NCI-H2107 treated with DMSO at 0.1 percent for 48 hours (cell line): ENCODE results near the gene CDC42BPA.
A peak's percentile ranks its signal among the peaks of the same experiment; 100 is the strongest.
"Not testable (repeated sequence)": the region's sequence is repeated elsewhere in the genome, so short reads cannot be mapped to it uniquely, and the experiment has no call there.

Source experiments
- DNase-seq: peaks from one replicate; lab custom pipeline; 2025; ENCODE audit not compliant: unreplicated experiment; lab: John Stamatoyannopoulos, UW

CDC42BPA gene

DNA sequence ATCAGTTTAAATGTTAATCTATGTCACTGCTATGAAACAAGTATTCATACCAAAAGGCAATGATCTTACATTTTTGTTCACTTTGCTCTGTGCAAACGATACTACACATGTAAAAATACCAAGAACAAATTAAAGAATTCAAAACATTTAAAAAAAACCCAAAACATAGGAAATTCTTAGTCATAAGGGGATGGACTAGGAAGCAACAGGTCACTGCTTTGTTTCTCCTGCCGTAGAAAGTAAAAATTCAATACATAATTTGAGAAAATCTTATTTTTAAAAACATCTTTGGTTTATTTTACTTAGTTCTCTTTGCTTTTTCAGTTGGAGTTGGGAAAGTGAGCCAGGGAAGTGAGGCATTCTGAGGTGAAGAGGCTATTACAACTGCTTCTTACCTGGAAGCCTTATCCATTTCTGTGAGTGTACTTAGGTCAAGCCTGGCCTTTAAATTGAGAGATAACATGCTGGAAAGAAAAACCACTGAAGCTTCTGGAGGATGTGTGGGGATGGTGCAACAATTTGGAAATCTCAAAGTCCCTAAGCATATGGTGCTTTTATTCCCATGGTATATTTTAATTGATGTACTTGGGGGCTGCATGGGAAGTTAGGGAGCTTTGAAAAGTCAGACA lies 183.5 kb downstream of the CDC42BPA start:
- DNase-seq = no peak

DNA sequence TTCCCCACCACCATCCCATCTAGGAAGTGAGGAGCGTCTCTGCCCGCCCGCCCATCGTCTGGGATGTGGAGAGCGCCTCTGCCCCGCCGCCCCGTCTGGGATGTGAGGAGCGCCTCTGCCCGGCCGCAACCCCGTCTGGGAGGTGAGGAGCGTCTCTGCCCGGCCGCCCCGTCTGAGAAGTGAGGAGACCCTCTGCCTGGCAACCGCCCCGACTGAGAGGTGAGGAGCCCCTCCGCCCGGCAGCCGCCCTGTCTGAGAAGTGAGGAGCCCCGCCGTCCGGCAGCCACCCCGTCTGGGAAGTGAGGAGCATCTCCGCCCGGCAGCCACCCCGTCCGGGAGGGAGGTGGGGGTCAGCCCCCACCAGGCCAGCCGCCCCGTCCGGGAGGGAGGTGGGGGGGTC lies 185.6 kb downstream of the CDC42BPA start:
- DNase-seq = not testable (repeated sequence)

- no peak for DNase-seq
These were observed 187.1 kb downstream of the CDC42BPA start for GRCh38 chr1:227131193-227131592.

DNA sequence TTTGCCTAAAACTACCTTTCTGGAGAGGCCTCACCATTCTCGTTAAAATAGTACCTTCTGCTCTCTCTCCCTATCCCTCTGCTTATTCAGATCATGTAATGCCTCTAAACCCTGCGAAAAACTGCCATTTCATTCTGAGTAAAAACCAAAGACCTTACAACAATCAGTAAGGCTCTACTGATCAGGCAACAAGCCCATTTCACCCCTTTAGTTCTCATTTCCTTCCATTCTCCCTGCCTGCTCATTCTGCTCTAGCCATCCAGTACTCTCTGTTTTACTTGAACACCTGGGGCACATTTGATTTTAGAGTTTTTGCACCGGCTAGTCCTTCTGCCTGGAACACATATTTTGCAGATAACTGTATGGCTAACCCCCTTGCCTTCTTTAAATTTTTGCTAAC lies 190.4 kb downstream of the CDC42BPA start:
- DNase-seq = no peak

GRCh38 chr1:227125929-227126545 lies 192.3 kb downstream of the CDC42BPA start:
- peak; percentile 90 for DNase-seq

DNA sequence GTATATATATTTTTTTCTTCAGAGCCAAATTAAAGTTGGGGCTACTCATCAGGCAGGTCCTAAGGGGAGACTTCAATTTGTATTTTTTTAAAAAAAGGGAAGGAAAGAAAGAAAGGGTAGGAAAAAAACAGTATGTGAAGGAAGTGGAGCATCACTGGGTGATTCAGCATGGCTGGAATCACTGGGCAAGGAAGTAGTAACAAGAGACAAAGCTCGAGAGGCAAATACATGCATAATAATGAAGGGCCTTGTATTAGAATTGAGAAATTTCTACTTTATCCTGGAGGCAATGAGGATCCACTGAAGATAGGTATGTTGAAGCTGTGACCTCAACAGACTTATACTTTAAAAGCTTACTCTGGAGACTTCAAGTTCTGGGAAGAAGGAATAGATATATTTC lies 193.8 kb downstream of the CDC42BPA start:
- no peak for DNase-seq

- DNase-seq = peak; percentile 78
These were observed 197.5 kb downstream of the CDC42BPA start for GRCh38 chr1:227120826-227121225.

DNA sequence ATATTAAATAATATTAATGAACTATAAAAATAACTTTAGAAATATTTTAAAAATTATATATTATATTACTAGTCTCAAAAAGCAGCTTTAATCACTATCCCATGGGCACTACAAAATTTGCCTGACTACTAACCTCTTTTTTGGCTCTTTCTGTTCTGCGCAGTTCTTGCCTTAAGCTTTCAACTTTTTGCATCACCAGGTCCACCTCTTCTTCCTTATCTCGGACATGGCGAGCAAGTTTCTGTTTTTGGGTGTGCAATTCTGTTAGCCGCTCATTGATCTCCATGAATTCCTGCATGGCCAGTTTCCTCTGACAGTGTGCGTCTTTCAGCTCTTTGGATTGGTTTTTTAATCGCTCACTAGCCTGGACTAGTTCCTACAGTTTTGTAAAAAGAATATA lies 205.8 kb downstream of the CDC42BPA start:
- no peak for DNase-seq

DNA sequence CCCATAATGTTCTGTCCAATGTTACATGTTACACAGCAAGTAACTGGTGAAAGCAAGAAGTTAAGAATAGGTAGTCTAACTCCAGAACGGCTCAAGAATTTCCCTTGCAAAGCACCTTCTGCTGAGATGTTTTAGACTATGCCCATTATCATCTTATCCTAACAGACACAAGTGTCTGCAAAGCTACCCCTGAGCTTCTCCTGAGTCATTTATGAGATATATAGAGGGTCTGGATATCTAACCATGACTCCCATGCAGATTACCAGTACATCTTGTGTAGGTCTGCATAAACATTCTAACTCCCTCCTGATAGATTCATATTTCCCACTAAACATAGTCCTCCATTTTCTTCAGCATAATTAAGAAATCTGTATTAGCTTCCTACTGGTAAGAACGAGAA lies 206.5 kb downstream of the CDC42BPA start:
- no peak for DNase-seq

- not testable (repeated sequence) for DNase-seq
These were observed 213.0 kb downstream of the CDC42BPA start for GRCh38 chr1:227105291-227105690.

- no peak for DNase-seq
These were observed 216.2 kb downstream of the CDC42BPA start for GRCh38 chr1:227102056-227102455.

DNA sequence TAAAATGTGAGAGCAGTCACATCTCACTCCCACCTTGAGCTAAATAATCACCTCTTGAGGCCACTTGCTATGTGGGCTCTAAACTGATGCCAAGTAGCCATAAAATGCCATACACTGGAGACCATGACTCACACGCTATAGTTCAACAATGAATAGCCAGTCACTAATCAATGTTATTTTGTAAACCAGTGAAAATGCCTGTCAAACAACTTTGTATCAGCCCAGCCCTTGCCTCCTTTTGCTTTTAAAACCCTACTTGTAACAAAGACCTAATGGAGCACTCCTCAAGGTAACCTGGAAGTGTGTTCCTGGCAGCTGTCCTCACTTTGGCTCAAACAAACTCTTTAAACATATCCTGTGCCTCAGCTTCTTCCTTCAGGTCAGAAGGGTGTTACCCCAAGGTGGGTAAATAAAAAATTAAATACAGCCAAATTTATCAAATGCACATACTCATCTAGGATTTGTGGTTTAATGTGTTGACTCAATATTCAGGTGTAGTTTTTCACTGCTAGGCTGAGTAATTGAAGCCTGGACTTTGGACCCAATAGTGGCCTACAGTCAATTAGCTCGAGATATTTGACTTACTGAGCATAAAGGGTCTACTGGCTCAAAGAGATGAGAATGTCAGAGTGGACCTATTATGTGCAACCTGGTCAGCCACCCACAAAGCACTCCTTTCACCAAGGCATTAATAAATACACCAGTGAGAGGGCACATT lies 223.9 kb downstream of the CDC42BPA start:
- no peak for DNase-seq

DNA sequence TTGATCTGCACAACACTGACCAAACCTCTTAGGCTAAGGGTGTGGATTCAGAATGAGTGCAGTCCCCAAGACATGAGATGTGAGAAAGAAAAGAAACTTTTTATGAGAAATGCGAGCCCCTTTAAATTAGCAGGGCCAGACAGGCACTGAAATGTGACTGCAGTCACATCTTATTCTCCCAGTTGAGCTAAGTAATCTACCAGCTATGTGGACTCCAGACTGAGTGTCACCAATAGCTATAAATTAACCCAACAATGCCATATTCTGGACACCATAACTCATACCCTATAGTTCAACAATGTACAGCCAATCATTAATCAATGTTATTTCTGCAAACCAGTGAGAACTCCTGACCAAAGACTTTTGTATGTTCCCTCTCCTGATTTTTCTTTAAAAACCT lies 225.0 kb downstream of the CDC42BPA start:
- DNase-seq = no peak

GRCh38 chr1:227092069-227092468 lies 226.2 kb downstream of the CDC42BPA start:
- DNase-seq = no peak

- DNase-seq = no peak
These were observed 231.7 kb downstream of the CDC42BPA start for GRCh38 chr1:227086636-227087035.

- DNase-seq = no peak
These were observed 235.1 kb downstream of the CDC42BPA start for GRCh38 chr1:227082999-227083746.

DNA sequence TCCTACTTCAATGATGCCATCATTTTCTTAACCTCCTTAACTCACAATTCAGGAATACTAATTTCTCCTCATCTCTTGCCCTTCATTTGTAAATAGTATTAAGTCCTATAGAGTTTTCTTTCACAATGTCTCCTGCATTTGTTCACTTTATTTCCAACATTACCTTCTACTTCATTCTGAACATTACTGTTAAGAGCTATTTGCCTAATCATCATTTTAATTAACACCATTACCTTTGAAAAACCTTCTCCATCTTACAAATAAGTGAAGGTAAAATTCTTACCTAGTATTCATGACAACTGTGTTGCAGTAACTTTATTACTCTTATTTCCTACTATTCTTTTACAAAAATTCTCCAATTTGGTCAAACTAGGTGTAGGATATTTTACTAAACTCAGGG lies 240.5 kb downstream of the CDC42BPA start:
- no peak for DNase-seq

DNA sequence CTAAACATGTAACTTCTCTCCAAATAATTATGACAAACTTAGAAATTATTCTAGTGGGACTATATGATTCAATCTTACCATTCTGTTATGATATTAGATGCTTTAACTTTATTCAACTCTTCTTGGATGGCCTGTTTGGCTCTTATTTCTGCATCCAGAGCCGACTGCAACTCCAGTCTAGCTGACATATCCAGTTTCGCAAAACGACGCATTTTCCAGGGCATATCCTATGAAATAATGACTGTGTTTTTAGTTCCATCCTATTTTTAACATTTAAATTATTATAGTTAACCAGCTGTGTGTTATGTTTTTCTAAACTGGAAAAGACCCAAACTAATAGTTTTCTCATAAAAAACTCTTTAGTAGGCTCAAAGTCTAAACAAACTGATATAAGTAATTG lies 244.5 kb downstream of the CDC42BPA start:
- DNase-seq = no peak

DNA sequence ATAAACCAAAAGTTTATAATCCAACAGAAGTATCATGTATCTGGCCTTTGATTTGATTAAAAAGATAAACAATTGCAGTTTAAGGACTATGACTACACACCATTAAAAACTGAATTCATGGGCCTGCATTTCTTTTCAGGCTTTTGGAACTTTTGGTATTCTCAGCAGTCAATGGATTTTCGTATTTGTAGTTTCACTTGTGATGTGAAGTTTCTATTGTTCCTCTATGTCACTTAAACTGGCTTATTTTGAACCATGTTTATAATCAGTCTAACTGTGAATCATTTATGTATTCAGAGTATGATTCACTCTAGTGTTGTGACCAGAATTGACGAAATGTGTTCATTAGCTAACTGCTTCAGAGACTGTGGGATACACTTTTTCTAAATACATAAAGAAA lies 245.3 kb downstream of the CDC42BPA start:
- no peak for DNase-seq

GRCh38 chr1:227071895-227072587 lies 246.3 kb downstream of the CDC42BPA start:
- DNase-seq = no peak

GRCh38 chr1:227070638-227071285 lies 247.5 kb downstream of the CDC42BPA start:
- no peak for DNase-seq
